Medulla oblongata (tissue), 1 donor: ENCODE results near the gene COQ6.
"Not testable (repeated sequence)": the region's sequence is repeated elsewhere in the genome, so short reads cannot be mapped to it uniquely, and the experiment has no call there.

Experiments
- DNase-seq: peaks from one replicate; pipeline ENCODE4 v3.0.0-alpha.2; 2015; ENCODE audit errors: extremely low spot score

Gene COQ6

DNA sequence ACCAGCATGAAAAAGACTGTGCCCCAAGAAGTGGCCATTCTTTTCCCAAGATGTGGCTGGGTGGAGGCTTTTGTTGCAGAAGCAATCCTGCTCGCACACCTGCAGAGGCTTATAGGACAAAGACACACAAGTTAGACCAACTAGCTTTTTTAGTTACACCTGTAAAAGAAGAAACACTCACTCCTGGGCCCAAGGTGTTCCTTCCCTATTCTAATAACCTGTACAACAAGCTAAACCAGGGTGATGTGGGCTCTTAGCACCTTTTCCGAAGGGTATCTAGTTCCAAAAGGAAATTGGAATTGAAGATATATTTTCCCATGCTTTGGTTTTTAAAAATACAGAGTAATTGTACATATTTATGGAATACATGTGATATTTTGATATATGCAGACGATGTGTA, 38.0 kb downstream of the COQ6 start:
- no peak for DNase-seq

GRCh38 chr14:73988656-73989055, 38.6 kb downstream of the COQ6 start:
- DNase-seq, result not testable (repeated sequence)

DNA sequence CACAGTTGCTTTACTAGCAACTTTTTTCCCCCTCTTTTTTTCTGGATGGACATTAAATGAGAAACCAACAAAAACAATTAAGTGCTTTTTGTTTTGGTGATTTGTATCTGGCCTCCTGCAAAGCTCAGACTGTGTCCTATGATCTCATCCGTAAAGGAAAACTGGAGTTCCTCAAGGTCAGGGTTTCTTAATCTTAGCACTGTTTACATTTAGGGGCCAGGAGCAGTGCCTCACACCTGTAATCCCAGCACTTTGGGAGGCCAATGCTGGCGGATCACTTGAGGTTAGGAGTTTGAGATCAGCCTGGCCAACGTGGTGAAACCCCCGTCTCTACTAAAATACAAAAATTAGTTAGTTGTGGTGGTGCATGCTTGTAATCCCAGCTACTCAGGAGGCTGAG, 41.0 kb downstream of the COQ6 start:
- DNase-seq, result no peak

- DNase-seq, result not testable (repeated sequence)
Observed at GRCh38 chr14:73994926-73995325, 44.8 kb downstream of the COQ6 start.

DNA sequence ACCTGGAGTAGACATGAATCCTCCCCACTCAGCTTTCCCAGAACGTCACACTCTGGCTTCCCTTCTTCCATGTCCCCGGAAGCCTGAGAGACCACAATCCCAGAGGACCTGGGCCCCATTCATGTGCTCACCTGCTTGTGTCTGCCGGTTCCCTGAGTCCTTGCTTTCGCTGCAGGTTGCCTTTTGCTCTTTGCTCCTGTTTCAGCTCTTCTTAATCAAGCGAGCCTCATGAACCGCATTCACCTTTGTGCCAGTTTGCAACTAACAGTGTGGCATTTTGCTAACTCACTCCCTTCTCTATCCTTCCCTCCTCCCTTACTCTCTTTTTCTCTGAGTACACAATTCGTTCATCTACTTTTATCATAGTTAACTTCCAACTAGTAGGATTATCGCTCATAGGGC, 45.9 kb downstream of the COQ6 start:
- no peak for DNase-seq

GRCh38 chr14:73996731-73997107, 46.6 kb downstream of the COQ6 start:
- no peak for DNase-seq

GRCh38 chr14:73997108-73997943, 47.2 kb downstream of the COQ6 start:
- DNase-seq, result no peak

DNA sequence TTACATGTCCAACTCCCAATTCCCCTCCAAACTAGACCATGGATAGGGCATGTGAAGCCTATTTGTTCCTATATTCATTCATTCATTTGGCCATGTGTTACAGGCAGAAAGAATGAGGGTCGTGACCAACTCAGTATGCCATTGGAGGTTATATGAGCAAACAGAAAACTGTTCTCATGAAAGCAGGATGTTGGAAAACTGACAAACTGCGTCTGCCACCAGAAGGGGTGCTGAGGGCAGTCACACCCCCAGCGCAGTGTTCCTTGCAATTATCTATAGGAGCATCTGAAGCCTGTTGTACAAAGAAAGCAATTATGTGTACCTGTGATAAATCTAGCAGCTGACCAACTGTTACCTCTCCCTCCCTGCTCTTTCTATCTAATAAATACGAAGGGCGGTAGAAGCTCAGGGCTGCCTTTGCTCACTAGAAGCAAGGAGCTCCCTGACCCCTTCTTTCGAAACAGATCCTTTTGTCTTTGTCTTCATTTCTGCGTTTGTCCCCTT, 47.9 kb downstream of the COQ6 start:
- no peak for DNase-seq

GRCh38 chr14:73998726-73999125, 48.6 kb downstream of the COQ6 start:
- no peak for DNase-seq

DNA sequence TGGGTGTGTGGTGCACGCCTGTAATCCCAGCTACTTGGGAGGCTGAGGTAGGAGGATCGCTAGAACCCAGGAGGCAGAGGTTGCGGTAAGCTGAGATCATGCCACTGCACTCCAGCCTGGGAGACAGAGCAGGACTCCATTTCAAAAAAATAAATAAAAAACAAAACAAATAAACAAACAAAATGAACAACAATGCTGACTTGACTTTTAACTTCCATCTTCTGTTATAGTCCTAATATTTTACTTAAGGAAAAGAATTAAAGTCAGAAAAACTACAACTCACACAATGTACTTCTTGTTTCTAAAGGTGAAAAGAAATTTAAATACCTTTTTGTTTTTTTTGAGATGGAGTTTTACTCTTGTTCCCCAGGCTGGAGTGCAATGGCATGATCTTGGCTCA, 55.6 kb downstream of the COQ6 start:
- not testable (repeated sequence) for DNase-seq

GRCh38 chr14:74008843-74009499, 58.9 kb downstream of the COQ6 start:
- DNase-seq, result no peak
